ENCODE measurements around the gene ARHGAP29.

GRCh38 chr1:94143173-94143808 is 94.1 kb downstream of the ARHGAP29 start:
- TF ChIP-seq EZH2phosphoT487 (IDR thresholded peaks at IDR 0.05; ENCODE audit: insufficient read depth, low read depth) = no peak
- no peak for TF ChIP-seq EZH2 (IDR thresholded peaks at IDR 0.05; ENCODE audit: insufficient read depth, poor library complexity, severe bottlenecking)
